Tibial nerve (tissue), 4 donors: ENCODE results near the gene MEF2D.

Experiments
- EP300 ChIP-seq, 2 donors: sonication (generic); formaldehyde crosslinking; IDR thresholded peaks; one replicate each; pipeline ENCODE4 v1.6.1; 2017; ENCODE audit warnings: antibody characterized with exemption in 2 of 2, mild to moderate bottlenecking in 1 of 2
- POLR2A ChIP-seq, 2 donors: fragments of 450-650 bp; IDR thresholded peaks; one replicate each; pipeline ENCODE4 v1.6.1; 2017; ENCODE audit warnings: antibody characterized with exemption in 2 of 2, mild to moderate bottlenecking in 2 of 2, moderate library complexity in 2 of 2
- TF ChIP-seq, protein P1 (sequence below), 5 experiments: fragments of 200-600 bp in 3 of 5; fragments of 450-650 bp in 2 of 5; sonication (generic) in 3 of 5; IDR thresholded peaks; one replicate each; pipeline ENCODE4 v1.5.1; 2016 to 2019; ENCODE audit warnings: antibody characterized with exemption in 5 of 5, mild to moderate bottlenecking in 3 of 5, moderate library complexity in 2 of 5

- TF ChIP-seq, protein P1, sequence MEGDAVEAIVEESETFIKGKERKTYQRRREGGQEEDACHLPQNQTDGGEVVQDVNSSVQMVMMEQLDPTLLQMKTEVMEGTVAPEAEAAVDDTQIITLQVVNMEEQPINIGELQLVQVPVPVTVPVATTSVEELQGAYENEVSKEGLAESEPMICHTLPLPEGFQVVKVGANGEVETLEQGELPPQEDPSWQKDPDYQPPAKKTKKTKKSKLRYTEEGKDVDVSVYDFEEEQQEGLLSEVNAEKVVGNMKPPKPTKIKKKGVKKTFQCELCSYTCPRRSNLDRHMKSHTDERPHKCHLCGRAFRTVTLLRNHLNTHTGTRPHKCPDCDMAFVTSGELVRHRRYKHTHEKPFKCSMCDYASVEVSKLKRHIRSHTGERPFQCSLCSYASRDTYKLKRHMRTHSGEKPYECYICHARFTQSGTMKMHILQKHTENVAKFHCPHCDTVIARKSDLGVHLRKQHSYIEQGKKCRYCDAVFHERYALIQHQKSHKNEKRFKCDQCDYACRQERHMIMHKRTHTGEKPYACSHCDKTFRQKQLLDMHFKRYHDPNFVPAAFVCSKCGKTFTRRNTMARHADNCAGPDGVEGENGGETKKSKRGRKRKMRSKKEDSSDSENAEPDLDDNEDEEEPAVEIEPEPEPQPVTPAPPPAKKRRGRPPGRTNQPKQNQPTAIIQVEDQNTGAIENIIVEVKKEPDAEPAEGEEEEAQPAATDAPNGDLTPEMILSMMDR (IDR thresholded peaks at IDR 0.05) = no peak
- no peak for TF ChIP-seq POLR2A (IDR thresholded peaks at IDR 0.05)
- no peak for TF ChIP-seq EP300 (IDR thresholded peaks at IDR 0.05)
Observed at GRCh38 chr1:156506450-156506849, 5.9 kb upstream of the MEF2D start.
